Smooth muscle cell (in vitro differentiated cells): ENCODE measurements around the gene NUMB. TPM values are rescaled to one million over a fixed set of nuclear protein-coding genes. Genes with fewer than 3 reads are reported as not detected.

Experiments used
- DNase-seq: peaks from one replicate; lab custom pipeline; 2025; ENCODE audit not compliant: unreplicated experiment; lab: John Stamatoyannopoulos, UW
- H2AFZ ChIP-seq: fragments of 200-600 bp; sonication (generic); 2 replicates; pipeline ENCODE4 v1.6.0; 2016; ENCODE audit warnings: antibody characterized with exemption, low read depth, mild to moderate bottlenecking
- H3F3A ChIP-seq: fragments of 200-600 bp; sonication (generic); 2 replicates; pipeline ENCODE4 v1.6.0; 2017; ENCODE audit warnings: antibody characterized with exemption, low read depth
- H3K27ac ChIP-seq: fragments of 200-600 bp; sonication (generic); 2 replicates; pipeline ENCODE4 v1.5.1; 2016; ENCODE audit warnings: low read depth, mild to moderate bottlenecking
- H3K27me3 ChIP-seq: fragments of 200-600 bp; sonication (generic); 2 replicates; pipeline ENCODE4 v1.6.1; 2016; ENCODE audit warnings: low read depth, mild to moderate bottlenecking
- H3K36me3 ChIP-seq: fragments of 200-600 bp; sonication (generic); 2 replicates; pipeline ENCODE4 v1.5.1; 2016; ENCODE audit warnings: low read depth
- H3K4me1 ChIP-seq: fragments of 200-600 bp; sonication (generic); 2 replicates; pipeline ENCODE4 v1.5.1; 2016; ENCODE audit warnings: low read depth
- H3K4me2 ChIP-seq: fragments of 200-600 bp; sonication (generic); 2 replicates; pipeline ENCODE4 v1.6.0; 2016; ENCODE audit warnings: mild to moderate bottlenecking
- H3K4me3 ChIP-seq: fragments of 200-600 bp; sonication (generic); 2 replicates; pipeline ENCODE4 v1.5.1; 2016; ENCODE audit warnings: mild to moderate bottlenecking
- H3K79me2 ChIP-seq: fragments of 200-600 bp; sonication (generic); 2 replicates; pipeline ENCODE4 v1.6.0; 2016; ENCODE audit warnings: low read depth, mild to moderate bottlenecking
- H3K9ac ChIP-seq: fragments of 200-600 bp; sonication (generic); 2 replicates; pipeline ENCODE4 v1.6.0; 2016; ENCODE audit warnings: low read depth
- H3K9me3 ChIP-seq: fragments of 200-600 bp; sonication (generic); replicated peaks from 2 replicates; pipeline ENCODE4 v1.5.1; 2016; ENCODE audit warnings: low read depth
- H4K20me1 ChIP-seq: fragments of 200-600 bp; sonication (generic); 2 replicates; pipeline ENCODE4 v1.6.0; 2016; ENCODE audit warnings: low read depth
- WGBS: methylation state at CpG from one replicate; pipeline ENCODE4 v1.1.7; 2016; ENCODE audit warnings: low lambda C conversion rate; 5-methylcytosine and 5-hydroxymethylcytosine counted together
- polyA plus RNA-seq: library from polyadenylated mRNA; unstranded; fragments of >200 nt; fragmentation: Nextera tagmentation; extraction: Ambion mirVana; gene quantifications from 2 replicates; pipeline ENCODE4 v1.2.1, GENCODE V29; 2016
- total RNA-seq: library from RNA; depleted of rRNA; stranded (reverse); fragments of >200 nt; gene quantifications from 2 replicates; pipeline ENCODE4 v1.2.3, GENCODE V29; 2014
- TF ChIP-seq, protein P1 (sequence below): fragments of 200-600 bp; sonication (generic); IDR thresholded peaks from 2 replicates; pipeline ENCODE4 v1.5.1; 2017; ENCODE audit warnings: borderline replicate concordance, mild to moderate bottlenecking, antibody characterized with exemption; ENCODE audit not compliant: insufficient read depth, poor library complexity, severe bottlenecking

Gene NUMB
- total and polyA plus RNA-seq, 2 experiments from 2014 or later = 34.5 to 57.4 TPM

DNA sequence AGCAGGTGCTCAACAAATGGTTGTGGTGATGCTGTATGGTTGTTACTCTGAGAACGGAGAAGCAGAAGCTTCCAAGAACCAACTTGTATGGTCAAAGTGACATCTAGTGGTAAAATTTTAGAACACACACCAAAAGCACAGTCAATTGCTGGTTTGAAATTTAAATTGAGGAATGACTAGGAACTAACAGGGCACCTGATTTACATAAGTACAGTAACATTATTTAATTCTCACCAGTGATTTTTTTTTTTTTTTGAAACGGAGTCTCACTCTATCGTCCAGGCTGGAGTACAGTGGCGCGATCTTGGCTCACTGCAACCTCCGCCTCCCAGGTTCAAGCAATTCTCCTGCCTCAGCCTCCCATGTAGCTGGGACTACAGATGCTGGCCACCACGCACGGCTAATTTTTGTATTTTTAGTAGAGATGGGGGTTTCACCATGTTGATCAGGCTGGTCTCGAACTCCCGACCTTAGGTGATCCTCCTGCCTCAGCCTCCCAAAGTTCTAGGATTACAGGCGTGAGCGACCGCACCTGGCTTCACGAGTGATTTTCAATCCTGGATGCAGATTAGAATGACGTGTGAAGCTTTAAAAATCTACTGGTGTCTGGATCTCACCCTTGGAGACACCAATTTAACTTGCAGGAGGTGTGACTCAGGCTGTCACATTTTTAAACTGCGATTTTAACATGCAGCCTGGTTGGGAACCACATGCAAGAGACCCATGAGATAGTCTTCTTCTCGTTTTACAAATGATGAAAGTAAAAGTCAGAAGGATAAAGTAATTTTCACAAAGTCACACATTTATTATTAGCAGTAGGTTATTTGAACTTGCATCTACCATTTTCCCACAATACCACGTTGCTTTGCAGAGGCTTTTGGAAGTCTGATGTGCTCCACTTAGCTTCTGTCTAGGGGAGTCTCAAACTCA, 14.1 kb upstream of the NUMB start:
- Histone ChIP-seq H3K9me3 (no peaks in the 10 kb centered on the region), H3K27me3 (no peaks in the 10 kb centered on the region), H3K79me2 (no peaks in the 10 kb centered on the region), H2AFZ (no peak overlapping the region), H3K36me3 (no peaks in the 10 kb centered on the region), H4K20me1 (no peaks in the 10 kb centered on the region), H3K9ac (no peak overlapping the region), H3F3A (peaks cover 4% of the 10 kb centered on the region), H3K27ac (no peak overlapping the region), H3K4me3 (no peak overlapping the region), H3K4me1 (no peaks in the 10 kb centered on the region), H3K4me2 (no peak overlapping the region)
- DNase-seq = no peak
- WGBS = 61% methylated on average over 18 of the region's 18 CpGs
- TF ChIP-seq, protein P1, sequence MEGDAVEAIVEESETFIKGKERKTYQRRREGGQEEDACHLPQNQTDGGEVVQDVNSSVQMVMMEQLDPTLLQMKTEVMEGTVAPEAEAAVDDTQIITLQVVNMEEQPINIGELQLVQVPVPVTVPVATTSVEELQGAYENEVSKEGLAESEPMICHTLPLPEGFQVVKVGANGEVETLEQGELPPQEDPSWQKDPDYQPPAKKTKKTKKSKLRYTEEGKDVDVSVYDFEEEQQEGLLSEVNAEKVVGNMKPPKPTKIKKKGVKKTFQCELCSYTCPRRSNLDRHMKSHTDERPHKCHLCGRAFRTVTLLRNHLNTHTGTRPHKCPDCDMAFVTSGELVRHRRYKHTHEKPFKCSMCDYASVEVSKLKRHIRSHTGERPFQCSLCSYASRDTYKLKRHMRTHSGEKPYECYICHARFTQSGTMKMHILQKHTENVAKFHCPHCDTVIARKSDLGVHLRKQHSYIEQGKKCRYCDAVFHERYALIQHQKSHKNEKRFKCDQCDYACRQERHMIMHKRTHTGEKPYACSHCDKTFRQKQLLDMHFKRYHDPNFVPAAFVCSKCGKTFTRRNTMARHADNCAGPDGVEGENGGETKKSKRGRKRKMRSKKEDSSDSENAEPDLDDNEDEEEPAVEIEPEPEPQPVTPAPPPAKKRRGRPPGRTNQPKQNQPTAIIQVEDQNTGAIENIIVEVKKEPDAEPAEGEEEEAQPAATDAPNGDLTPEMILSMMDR = peak; percentile 73

DNA sequence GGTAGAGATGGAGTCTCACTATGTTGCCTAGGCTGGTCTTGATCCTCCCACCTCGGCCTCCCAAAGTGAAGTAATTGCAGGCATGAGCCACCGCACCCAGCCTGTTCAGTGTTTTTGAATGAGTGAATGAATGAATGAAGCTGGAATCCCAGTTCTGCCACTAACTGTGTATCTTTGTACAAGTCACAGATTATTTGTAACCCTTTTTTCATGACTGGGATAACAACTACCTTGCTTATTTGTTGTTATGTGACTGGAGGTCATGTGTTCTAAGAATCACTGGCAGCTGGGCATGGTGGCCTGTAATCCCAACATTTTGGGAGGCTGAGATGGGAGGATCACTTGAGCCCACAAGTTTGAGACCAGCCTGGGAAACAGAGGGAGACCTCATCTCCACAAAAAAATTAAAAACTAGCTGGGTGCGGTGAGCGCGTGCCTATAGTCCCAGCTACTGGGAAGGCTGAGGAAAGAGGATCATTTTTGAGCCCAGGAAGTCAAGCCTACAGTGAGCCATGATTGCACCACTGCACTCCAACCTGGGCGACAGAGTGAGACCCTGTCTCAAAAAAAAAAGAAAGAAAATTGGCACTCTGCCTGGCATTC, 13.3 kb upstream of the NUMB start:
- no peaks in the 10 kb centered on the region for H4K20me1 ChIP-seq
- H3K4me1 ChIP-seq = no peaks in the 10 kb centered on the region
- no peaks in the 10 kb centered on the region for H3K79me2 ChIP-seq
- H3F3A ChIP-seq = peaks cover 7% of the 10 kb centered on the region
- H3K4me3 ChIP-seq = no peak overlapping the region
- no peaks in the 10 kb centered on the region for H3K36me3 ChIP-seq
- no peak overlapping the region for H3K4me2 ChIP-seq
- no peak for DNase-seq
- no peaks in the 10 kb centered on the region for H3K27me3 ChIP-seq
- TF ChIP-seq, protein P1 = no peak
- no peak overlapping the region for H2AFZ ChIP-seq
- H3K9ac ChIP-seq = no peak overlapping the region
- WGBS = 80% methylated on average over 6 of the region's 6 CpGs
- no peak overlapping the region for H3K27ac ChIP-seq
- H3K9me3 ChIP-seq = no peaks in the 10 kb centered on the region

DNA sequence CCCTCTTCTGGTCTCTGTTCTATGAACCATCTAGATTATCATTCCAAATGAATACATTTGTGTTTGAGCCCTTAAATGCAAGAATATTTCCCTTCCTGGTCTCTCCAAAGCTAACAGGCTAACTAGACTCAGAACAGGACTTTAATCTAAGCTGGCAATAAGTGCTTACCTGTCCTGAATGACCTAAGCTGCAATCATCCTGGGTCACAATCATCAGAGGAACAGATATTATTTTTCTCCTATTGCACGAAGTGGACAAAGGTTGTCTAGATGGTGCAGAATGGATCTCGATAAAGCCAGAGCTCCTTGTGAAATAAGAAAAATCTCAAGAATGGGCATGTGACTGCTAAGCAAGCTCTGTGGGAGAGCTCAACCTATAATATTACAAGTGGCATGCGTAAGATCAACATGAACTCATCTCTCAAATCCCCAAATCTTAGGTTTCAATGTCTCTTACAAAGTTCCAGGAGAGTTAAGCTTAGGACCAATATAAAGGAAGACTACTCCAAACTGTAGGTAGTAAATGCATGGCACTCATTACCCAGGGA, 10.6 kb upstream of the NUMB start:
- DNase-seq = no peak
- no peaks in the 10 kb centered on the region for H3K79me2 ChIP-seq
- H3K4me1 ChIP-seq = peaks cover 3% of the 10 kb centered on the region
- no peaks in the 10 kb centered on the region for H4K20me1 ChIP-seq
- H3K4me2 ChIP-seq = no peak overlapping the region
- no peak overlapping the region for H2AFZ ChIP-seq
- H3K4me3 ChIP-seq = no peak overlapping the region
- H3K27ac ChIP-seq = peak overlapping the region; percentile 90
- WGBS = 83% methylated on average over 3 of the region's 3 CpGs
- H3F3A ChIP-seq = peaks cover 27% of the 10 kb centered on the region
- H3K27me3 ChIP-seq = no peaks in the 10 kb centered on the region
- H3K9ac ChIP-seq = no peak overlapping the region
- H3K36me3 ChIP-seq = no peaks in the 10 kb centered on the region
- H3K9me3 ChIP-seq = no peaks in the 10 kb centered on the region
- TF ChIP-seq, protein P1 = no peak
